Heart left ventricle (tissue), 13 donors: ENCODE measurements around the gene PTPRCAP.

ENCODE experiments used
- CTCF ChIP-seq, 12 donors: fragments of 200-600 bp; sonication (generic) in 4 of 12; IDR thresholded peaks; one replicate each; pipeline versions ENCODE4 v1.5.0 to v1.8.0; 2018 to 2022; ENCODE audit warnings: antibody characterized with exemption in 12 of 12, mild to moderate bottlenecking in 5 of 12
- POLR2A ChIP-seq, 2 donors: fragments of 450-650 bp; IDR thresholded peaks; one replicate each; pipeline ENCODE4 v1.6.1; 2017; ENCODE audit warnings: antibody characterized with exemption in 2 of 2, mild to moderate bottlenecking in 2 of 2, moderate library complexity in 2 of 2
- donor health status: ischemic (EF 13 %, LVEDD 7.1; RV severe dilation, severe dysfunction).
- donor health status: DM: no; HTN: yes; CAD: no.
- donor health status: DM: no; HTN: no; CAD: no.
- donor health status: ischemic (EF 25% LVEDD 6.9; RV normal size, moderate dysfunction).
- donor health status: ischemic (EF 25% LVEDD 5.7; RV mildly dilated, moderate dysfunction).
- donor health status: ischemic (EF 35%, LVEDD 5.7; RV mildly dilated, moderate dysfunction).
- donor health status: nonischemic (EF 11% LVEDD 7.7; RV severe dilation, severe dysfunction).
- donor health status: DM: yes; HTN: yes; CAD: no.
- donor health status: PGD.
- donor health status: ischemic (EF 29% LVEDD 5.4; RV normal size, mild dysfunction).
- donor health status: nonischemic (EF 23%, LVEDD 6.1; RV moderate dilation, normal function).

- TF ChIP-seq CTCF (IDR thresholded peaks at IDR 0.05): no peak
- TF ChIP-seq POLR2A (IDR thresholded peaks at IDR 0.05): no peak
These were observed 11.8 kb upstream of the PTPRCAP start for GRCh38 chr11:67449116-67449844.
